Heart left ventricle (tissue), 16 donors: Measurements from ENCODE around the gene GMEB1. TPM values are rescaled to one million over a fixed set of nuclear protein-coding genes. Genes with fewer than 3 reads are reported as not detected.

Source experiments
- ATAC-seq, 4 donors: fragments of 200-7000 bp; cut with Tn5 transposase; one replicate each; pipeline ENCODE4 v1.9.1; 2020 to 2022; ENCODE audit warnings: moderate library complexity in 4 of 4, mild to moderate bottlenecking in 3 of 4, moderate number of reproducible peaks in 1 of 4
- DNase-seq, 5 donors: peaks; one replicate each; pipeline ENCODE4 v3.0.0-alpha.2; 2020
- H3K27ac ChIP-seq, 12 donors: fragments of 200-600 bp; sonication (generic) in 4 of 12; one replicate each; pipeline versions ENCODE4 v1.5.0 to v1.8.0; 2016 to 2022; ENCODE audit warnings: mild to moderate bottlenecking in 2 of 12
- H3K27me3 ChIP-seq, 9 donors: fragments of 200-600 bp; sonication (generic) in 2 of 9; one replicate each; pipeline versions ENCODE4 v1.5.1 to v1.8.0; 2016 to 2022; ENCODE audit warnings: mild to moderate bottlenecking in 3 of 9
- H3K36me3 ChIP-seq, 9 donors: fragments of 200-600 bp; sonication (generic) in 2 of 9; one replicate each; pipeline versions ENCODE4 v1.5.0 to v1.8.0; 2018 to 2022; ENCODE audit warnings: mild to moderate bottlenecking in 2 of 9
- H3K4me1 ChIP-seq, 12 donors: fragments of 200-600 bp; sonication (generic) in 4 of 12; one replicate each; pipeline versions ENCODE4 v1.5.0 to v1.8.0; 2016 to 2022; ENCODE audit warnings: mild to moderate bottlenecking in 3 of 12
- H3K4me3 ChIP-seq, 12 donors: fragments of 200-600 bp; sonication (generic) in 4 of 12; one replicate each; pipeline versions ENCODE4 v1.5.0 to v1.8.0; 2017 to 2022; ENCODE audit warnings: mild to moderate bottlenecking in 9 of 12, moderate library complexity in 4 of 12
- H3K9me3 ChIP-seq, 12 donors: fragments of 200-600 bp; sonication (generic) in 4 of 12; one replicate each; pipeline versions ENCODE4 v1.5.0 to v1.8.0; 2016 to 2022; ENCODE audit warnings: mild to moderate bottlenecking in 1 of 12
- CTCF ChIP-seq, 12 donors: fragments of 200-600 bp; sonication (generic) in 4 of 12; IDR thresholded peaks; one replicate each; pipeline versions ENCODE4 v1.5.0 to v1.8.0; 2018 to 2022; ENCODE audit warnings: antibody characterized with exemption in 12 of 12, mild to moderate bottlenecking in 5 of 12
- POLR2A ChIP-seq, 2 donors: fragments of 450-650 bp; IDR thresholded peaks; one replicate each; pipeline ENCODE4 v1.6.1; 2017; ENCODE audit warnings: antibody characterized with exemption in 2 of 2, mild to moderate bottlenecking in 2 of 2, moderate library complexity in 2 of 2
- WGBS, 4 donors: extraction: QIAGEN DNeasy Blood & Tissue Kit in 2 of 4; methylation state at CpG; one replicate each; pipeline versions ENCODE4 v1.1.5 to v1.1.7; 2013 to 2018; 5-methylcytosine and 5-hydroxymethylcytosine counted together
- intact Hi-C, 10 donors: fragments of 100-400 bp; cut with DNase I; formaldehyde crosslinking; loops; one replicate each; pipeline versions ENCODE4 v1.11.1 to v1.14.2; 2022
- polyA plus RNA-seq, 2 donors: library from polyadenylated mRNA; stranded (reverse); fragments of 200-250 nt; gene quantifications; one replicate each; pipeline ENCODE4 v1.2.3, GENCODE V29; 2013
- total RNA-seq, 9 donors: library from RNA; depleted of rRNA in 2 of 9; stranded (reverse); fragments of >200 nt in 2 of 9; fragmentation: NEBNext Ultra II Directional in 3 of 9; extraction: Animal tissue kit (Norgen Biotek cat#: 25700) in 3 of 9; gene quantifications; one replicate each; pipeline versions ENCODE4 v1.1.0 to v1.2.4, GENCODE V29; 2016 to 2023
- donor health status: ischemic (EF 13 %, LVEDD 7.1; RV severe dilation, severe dysfunction).
- donor health status: healthy with polysubstance abuse.
- donor health status: DM: no; HTN: yes; CAD: no.
- donor health status: DM: no; HTN: no; CAD: no.
- donor health status: ischemic (EF 25% LVEDD 6.9; RV normal size, moderate dysfunction).
- donor health status: ischemic (EF 25% LVEDD 5.7; RV mildly dilated, moderate dysfunction).
- donor health status: healthy.
- donor health status: DM: yes; HTN: yes; CAD: no.
- donor health status: ischemic (EF 35%, LVEDD 5.7; RV mildly dilated, moderate dysfunction).
- donor health status: nonischemic (EF 11% LVEDD 7.7; RV severe dilation, severe dysfunction).
- donor health status: DM: yes; HTN: yes; CAD: no.
- donor health status: PGD.
- donor health status: ischemic (EF 29% LVEDD 5.4; RV normal size, mild dysfunction).
- donor health status: nonischemic (EF 23%, LVEDD 6.1; RV moderate dilation, normal function).

Gene GMEB1
- total and polyA plus RNA-seq, 11 donors = 2.2 to 8.5 (median 6.1) TPM

- DNase-seq (peak; percentile 98 to 99 (median 98)), ATAC-seq (peak; percentile 98 to 99 (median 99))
- peak within 1 kb of the TSS; percentile 77 to 98 (median 95) for H3K27ac ChIP-seq
- H3K4me3 ChIP-seq = peak within 1 kb of the TSS; percentile 66 to 100 (median 95)
- H3K9me3 ChIP-seq = no peaks in the 10 kb centered on the region
- H3K27me3 ChIP-seq = no peaks in the 10 kb centered on the region
- WGBS, 4 donors = 0% methylated on average over 34 to 92 of the region's 92 CpGs
- intact Hi-C loops = loop anchor here (2.0 to 5.0 kb wide), 7 partner anchors 68 to 446 kb away; partner anchors contain the start of genes TAF12 (in 6 of the 10), GMEB1 (in 4 of the 10), RNU11 (in 4 of the 10) and SRSF4 (in 1 of the 10)
- peak in 1 of 2 donors; percentile 76 for TF ChIP-seq POLR2A (IDR thresholded peaks at IDR 0.05)
- peak; percentile 90 to 99 (median 96) for TF ChIP-seq CTCF (IDR thresholded peaks at IDR 0.05)
- peaks cover 5 to 48% (median 45%) of the 10 kb centered on the region in 12 donors for H3K4me1 ChIP-seq
- peaks cover 0 to 36% (median 35%) of the 10 kb centered on the region in 9 donors for H3K36me3 ChIP-seq
Observed at GRCh38 chr1:28736450-28737306, 68.1 kb downstream of the GMEB1 start, which contains the start of gene YTHDF2. TSS of gene YTHDF2 (plus strand) at chr1:28736940. CDS start at chr1:28737121, 181 bp downstream.

GRCh38 chr1:28737307-28738132, 68.9 kb downstream of the GMEB1 start:
- Histone ChIP-seq H3K4me3 (peak overlapping the region; percentile 66 to 100 (median 95)), H3K9me3 (no peaks in the 10 kb centered on the region), H3K27ac (peak overlapping the region; percentile 77 to 98 (median 95)), H3K27me3 (no peaks in the 10 kb centered on the region), H3K36me3 (peaks cover 0 to 44% (median 43%) of the 10 kb centered on the region in 9 donors), H3K4me1 (peaks cover 5 to 51% (median 46%) of the 10 kb centered on the region in 12 donors)
- WGBS, 4 donors = 0 to 1% (median 0%) methylated on average over 52 to 53 of the region's 53 CpGs
- intact Hi-C loops = loop anchor here (2.0 to 5.0 kb wide), 7 partner anchors 69 to 445 kb away; partner anchors contain the start of genes TAF12 (in 6 of the 10), GMEB1 (in 4 of the 10), RNU11 (in 4 of the 10) and SRSF4 (in 1 of the 10)
- DNase-seq = peak in 3 of 5 donors; percentile 19 to 43 (median 39)
- ATAC-seq = peak in 2 of 4 donors; percentile 6 to 34
- no peak for TF ChIP-seq POLR2A (IDR thresholded peaks at IDR 0.05)
- no peak for TF ChIP-seq CTCF (IDR thresholded peaks at IDR 0.05)

- Histone ChIP-seq H3K4me1 (peaks cover 5 to 67% (median 60%) of the 10 kb centered on the region in 12 donors), H3K27me3 (no peaks in the 10 kb centered on the region), H3K36me3 (peaks cover 0 to 70% (median 69%) of the 10 kb centered on the region in 9 donors), H3K9me3 (no peaks in the 10 kb centered on the region), H3K4me3 (no peak overlapping the region), H3K27ac (no peak overlapping the region)
- intact Hi-C loops = no loop called here
- DNase-seq = no peak
- ATAC-seq = no peak
- TF ChIP-seq CTCF (IDR thresholded peaks at IDR 0.05) (no peak), POLR2A (IDR thresholded peaks at IDR 0.05) (no peak)
Observed at GRCh38 chr1:28740118-28740517, 71.5 kb downstream of the GMEB1 start.
